ENCODE measurements around the gene SOX13. TPM values are rescaled to one million over a fixed set of nuclear protein-coding genes. Genes with fewer than 3 reads are reported as not detected.
A peak's percentile ranks its signal among the peaks of the same experiment; 100 is the strongest.

Gene SOX13
- total RNA-seq, 1 donor from 2014 or later = 64.4 TPM

- H3K27me3 Mint-ChIP-seq (ENCODE audit: low read depth) = no peaks in the 10 kb centered on the region
- TF ChIP-seq, protein P1, sequence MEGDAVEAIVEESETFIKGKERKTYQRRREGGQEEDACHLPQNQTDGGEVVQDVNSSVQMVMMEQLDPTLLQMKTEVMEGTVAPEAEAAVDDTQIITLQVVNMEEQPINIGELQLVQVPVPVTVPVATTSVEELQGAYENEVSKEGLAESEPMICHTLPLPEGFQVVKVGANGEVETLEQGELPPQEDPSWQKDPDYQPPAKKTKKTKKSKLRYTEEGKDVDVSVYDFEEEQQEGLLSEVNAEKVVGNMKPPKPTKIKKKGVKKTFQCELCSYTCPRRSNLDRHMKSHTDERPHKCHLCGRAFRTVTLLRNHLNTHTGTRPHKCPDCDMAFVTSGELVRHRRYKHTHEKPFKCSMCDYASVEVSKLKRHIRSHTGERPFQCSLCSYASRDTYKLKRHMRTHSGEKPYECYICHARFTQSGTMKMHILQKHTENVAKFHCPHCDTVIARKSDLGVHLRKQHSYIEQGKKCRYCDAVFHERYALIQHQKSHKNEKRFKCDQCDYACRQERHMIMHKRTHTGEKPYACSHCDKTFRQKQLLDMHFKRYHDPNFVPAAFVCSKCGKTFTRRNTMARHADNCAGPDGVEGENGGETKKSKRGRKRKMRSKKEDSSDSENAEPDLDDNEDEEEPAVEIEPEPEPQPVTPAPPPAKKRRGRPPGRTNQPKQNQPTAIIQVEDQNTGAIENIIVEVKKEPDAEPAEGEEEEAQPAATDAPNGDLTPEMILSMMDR (conservative IDR thresholded peaks at IDR 0.05) = no peak
- H3K4me3 Mint-ChIP-seq = peak overlapping the region; percentile 72
- H3K27ac Mint-ChIP-seq (ENCODE audit: unreplicated experiment) = peak overlapping the region; percentile 84
- DNase-seq (ENCODE audit: low read depth, low spot score) = no peak
- no peaks in the 10 kb centered on the region for H3K9me3 Mint-ChIP-seq
- H3K4me1 Mint-ChIP-seq = peaks cover 42% of the 10 kb centered on the region
- no peaks in the 10 kb centered on the region for H3K36me3 Mint-ChIP-seq (ENCODE audit: low read depth)
Measured at GRCh38 chr1:204065174-204065985, 7.5 kb upstream of the SOX13 start.

DNA sequence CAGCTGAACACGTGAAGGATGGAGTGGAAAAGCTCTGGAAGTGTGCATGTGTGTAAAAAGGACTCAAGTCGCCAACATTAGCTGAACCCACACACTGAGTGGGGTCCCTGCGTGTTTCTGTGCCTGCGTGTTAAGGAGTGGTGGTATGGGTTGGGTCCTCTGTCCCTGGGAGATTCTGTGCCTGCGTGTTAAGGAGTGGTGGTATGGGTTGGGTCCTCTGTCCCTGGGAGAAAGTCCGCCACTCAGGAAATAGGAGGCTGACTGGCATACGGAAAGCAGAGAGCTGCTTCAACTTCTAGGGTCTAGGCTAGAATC, 7.0 kb upstream of the SOX13 start:
- DNase-seq (ENCODE audit: low read depth, low spot score) = no peak
- no peaks in the 10 kb centered on the region for H3K27me3 Mint-ChIP-seq (ENCODE audit: low read depth)
- TF ChIP-seq, protein P1 (conservative IDR thresholded peaks at IDR 0.05) = no peak
- peak overlapping the region; percentile 72 for H3K4me3 Mint-ChIP-seq
- H3K36me3 Mint-ChIP-seq (ENCODE audit: low read depth) = no peaks in the 10 kb centered on the region
- peaks cover 42% of the 10 kb centered on the region for H3K4me1 Mint-ChIP-seq
- H3K27ac Mint-ChIP-seq (ENCODE audit: unreplicated experiment) = peak overlapping the region; percentile 82
- no peaks in the 10 kb centered on the region for H3K9me3 Mint-ChIP-seq

GRCh38 chr1:204067935-204068334, 5.0 kb upstream of the SOX13 start:
- Mint-ChIP-seq H3K4me3 (no peak overlapping the region), H3K27ac (ENCODE audit: unreplicated experiment) (no peak overlapping the region), H3K9me3 (no peaks in the 10 kb centered on the region), H3K27me3 (ENCODE audit: low read depth) (no peaks in the 10 kb centered on the region), H3K36me3 (ENCODE audit: low read depth) (no peaks in the 10 kb centered on the region), H3K4me1 (peaks cover 42% of the 10 kb centered on the region)
- DNase-seq (ENCODE audit: low read depth, low spot score) = no peak
- TF ChIP-seq, protein P1 (conservative IDR thresholded peaks at IDR 0.05) = no peak

DNA sequence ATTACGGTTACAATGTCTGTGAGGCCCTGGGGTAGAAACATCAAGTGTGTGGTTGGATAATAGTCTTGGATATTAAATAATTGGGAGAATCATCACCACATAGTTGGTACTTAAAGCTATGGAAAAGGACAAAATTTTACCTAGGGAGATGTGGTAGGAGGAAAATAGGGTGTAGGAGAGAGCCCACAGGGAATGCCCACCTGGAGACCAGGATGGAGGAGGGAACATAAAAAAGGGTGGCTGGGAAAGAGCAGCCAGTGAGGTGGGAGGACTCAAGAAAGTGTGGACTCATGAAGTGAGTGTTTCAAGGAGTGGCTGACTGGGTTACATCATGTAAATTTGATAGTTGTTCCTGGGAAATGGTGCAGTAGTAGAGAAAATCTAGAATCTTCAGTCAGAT, 3.0 kb upstream of the SOX13 start:
- Mint-ChIP-seq H3K4me1 (peaks cover 32% of the 10 kb centered on the region), H3K36me3 (ENCODE audit: low read depth) (no peaks in the 10 kb centered on the region), H3K9me3 (no peaks in the 10 kb centered on the region), H3K27me3 (ENCODE audit: low read depth) (no peaks in the 10 kb centered on the region), H3K27ac (ENCODE audit: unreplicated experiment) (no peak overlapping the region), H3K4me3 (peak overlapping the region; percentile 44)
- no peak for DNase-seq (ENCODE audit: low read depth, low spot score)
- TF ChIP-seq, protein P1 (conservative IDR thresholded peaks at IDR 0.05) = no peak

DNA sequence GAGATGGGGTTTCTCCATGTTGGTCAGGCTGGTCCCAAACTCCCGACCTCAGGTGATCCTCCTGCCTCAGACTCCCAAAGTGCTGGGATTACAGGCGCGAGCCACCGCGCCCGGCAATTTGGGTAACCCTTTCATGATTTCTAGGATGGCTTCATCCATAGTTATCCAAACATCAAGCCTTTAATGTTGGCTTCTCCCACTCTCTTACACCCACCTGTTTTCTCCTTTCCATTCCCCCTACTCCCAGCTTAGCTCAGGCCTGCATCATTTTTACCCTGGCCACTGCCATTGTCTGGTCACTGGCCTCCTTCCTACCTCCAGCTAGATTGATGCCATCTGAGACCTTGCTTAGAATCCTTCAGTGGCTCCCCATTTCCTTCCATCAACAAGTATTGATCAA, 2.0 kb upstream of the SOX13 start:
- Mint-ChIP-seq H3K27me3 (ENCODE audit: low read depth) (peaks cover 4% of the 10 kb centered on the region), H3K9me3 (no peaks in the 10 kb centered on the region), H3K27ac (ENCODE audit: unreplicated experiment) (no peak overlapping the region), H3K36me3 (ENCODE audit: low read depth) (no peaks in the 10 kb centered on the region), H3K4me3 (peak overlapping the region; percentile 3), H3K4me1 (peaks cover 32% of the 10 kb centered on the region)
- DNase-seq (ENCODE audit: low read depth, low spot score) = no peak
- TF ChIP-seq, protein P1 (conservative IDR thresholded peaks at IDR 0.05) = no peak

Measured in neural crest cell (in vitro differentiated cells).